Measurements from ENCODE around the gene IFITM1. TPM values are rescaled to one million over a fixed set of nuclear protein-coding genes. Genes with fewer than 3 reads are reported as not detected.

Gene IFITM1
- total and polyA plus RNA-seq, 2 donors (not counting 3 experiments of a cell fraction or from before 2014, with no cell fraction given), result 11.5 to 24.6 TPM

- Histone ChIP-seq H3K4me3 (replicated peaks in 1 of 3; ENCODE audit: insufficient read depth in 1 of 3, low read depth in 1 of 3, low read length in 3 of 3) (no peak overlapping the region), H3K4me2 (ENCODE audit: insufficient read depth, low read length) (no peak overlapping the region), H3K27ac (ENCODE audit: insufficient read depth, low read depth, low read length) (no peak overlapping the region), H3K36me3 (ENCODE audit: control insufficient read depth in 2 of 2, extremely low read depth in 1 of 2, insufficient read depth in 2 of 2, low read length in 2 of 2) (no peaks in the 10 kb centered on the region), H3K9me1 (replicated peaks; ENCODE audit: control insufficient read depth, extremely low read depth, insufficient read depth, low read length) (no peaks in the 10 kb centered on the region), H2AFZ (ENCODE audit: low read depth, low read length) (no peak overlapping the region), H3K4me1 (ENCODE audit: control insufficient read depth, extremely low read depth, insufficient read depth, low read length) (peaks cover 3% of the 10 kb centered on the region), H3K9me3 (replicated peaks; ENCODE audit: control insufficient read depth, insufficient read depth, low read length) (no peaks in the 10 kb centered on the region), H3K27me3 (ENCODE audit: control insufficient read depth in 2 of 2, insufficient read depth in 2 of 2, low read length in 2 of 2) (peaks cover 36 to 37% of the 10 kb centered on the region in 2 experiments), H3K9ac (replicated peaks; ENCODE audit: extremely low read depth, insufficient read depth, low read length) (no peak overlapping the region), H3K79me2 (ENCODE audit: control insufficient read depth, insufficient read depth, low read length) (no peaks in the 10 kb centered on the region), H4K20me1 (replicated peaks; ENCODE audit: control insufficient read depth, extremely low read depth, insufficient read depth, low read length) (no peaks in the 10 kb centered on the region)
- dilution Hi-C loops (cut with MboI; ENCODE audit: extremely low pct_ligation_motif_present, low sequenced_read_pairs) (no loop called here), intact Hi-C loops (cut with micrococcal nuclease) (no loop called here)
- no TSS peak for BruUV-seq (replicated peaks)
- no peak for DNase-seq (ENCODE audit: low read depth, low spot score)
- ChIA-PET POLR2A (no interaction called here), CTCF (interaction anchor here (1.2 to 1.4 kb wide), 2 partner anchors 24 to 32 kb away, joined by 3 read pairs; no protein-coding TSS in a partner anchor)
- FAIRE-seq, result no peak
- TF ChIP-seq CTCF (IDR thresholded peaks at IDR 0.05; ENCODE audit: extremely low read depth in 1 of 2, insufficient read depth in 1 of 2, low read depth in 1 of 2, low read length in 2 of 2) (no peak), POLR2A (IDR thresholded peaks at IDR 0.05; ENCODE audit: low read depth, low read length) (no peak), JUN (IDR thresholded peaks at IDR 0.05; ENCODE audit: borderline replicate concordance, insufficient read depth, insufficient read length, low read depth) (no peak), MAX (IDR thresholded peaks at IDR 0.05; ENCODE audit: insufficient read depth, insufficient read length) (no peak), GATA2 (IDR thresholded peaks at IDR 0.05; ENCODE audit: insufficient read depth, insufficient read length, low read depth, low read length) (no peak), POLR2AphosphoS5 (IDR thresholded peaks at IDR 0.05; ENCODE audit: insufficient read depth, low read depth, low read length) (no peak), MYC (IDR thresholded peaks at IDR 0.05; ENCODE audit: low read depth, low read length) (no peak), EZH2 (IDR thresholded peaks at IDR 0.05; ENCODE audit: borderline replicate concordance, low read depth, low read length, severe bottlenecking) (no peak)
Measured at GRCh38 chr11:284105-285020, 29.5 kb upstream of the IFITM1 start.
